Vagina (tissue), 2 donors: ENCODE measurements around the gene CDH18. TPM values are rescaled to one million over a fixed set of nuclear protein-coding genes. Genes with fewer than 3 reads are reported as not detected.

ENCODE experiments used
- DNase-seq, 2 donors: peaks; one replicate each; pipeline ENCODE4 v3.0.0-alpha.2; 2017; ENCODE audit errors: extremely low spot score in 2 of 2
- H3K27ac ChIP-seq: fragments of 200-600 bp; sonication (generic); one replicate; pipeline ENCODE4 v1.5.1; 2019
- H3K27me3 ChIP-seq: fragments of 200-600 bp; sonication (generic); one replicate; pipeline ENCODE4 v1.5.1; 2019
- H3K36me3 ChIP-seq, 2 donors: fragments of 200-600 bp; sonication (generic); one replicate each; pipeline ENCODE4 v1.5.1; 2017 to 2019
- H3K4me1 ChIP-seq: fragments of 200-600 bp; sonication (generic); one replicate; pipeline ENCODE4 v1.5.1; 2019
- H3K4me3 ChIP-seq, 2 donors: fragments of 200-600 bp; sonication (generic); 1 replicate in 1 of 2; 2 replicates in 1 of 2; pipeline ENCODE4 v1.5.1; 2016 to 2019
- H3K9me3 ChIP-seq: fragments of 200-600 bp; sonication (generic); one replicate; pipeline ENCODE4 v1.5.1; 2019
- CTCF ChIP-seq, 3 experiments: fragments of 450-650 bp in 2 of 3; fragments of 200-600 bp in 1 of 3; sonication (generic) in 1 of 3; IDR thresholded peaks; one replicate each; pipeline ENCODE4 v1.5.1; 2017 to 2019; ENCODE audit warnings: antibody characterized with exemption in 3 of 3, mild to moderate bottlenecking in 2 of 3, moderate library complexity in 2 of 3
- POLR2A ChIP-seq, 2 donors: fragments of 450-650 bp; IDR thresholded peaks; one replicate each; pipeline ENCODE4 v1.6.1; 2017; ENCODE audit warnings: antibody characterized with exemption in 2 of 2, mild to moderate bottlenecking in 2 of 2, moderate library complexity in 2 of 2
- POLR2AphosphoS5 ChIP-seq, 2 donors: sonication (generic); formaldehyde crosslinking; IDR thresholded peaks; one replicate each; pipeline ENCODE4 v1.9.0; 2017; ENCODE audit warnings: antibody characterized with exemption in 2 of 2, mild to moderate bottlenecking in 2 of 2, low read depth in 1 of 2; ENCODE audit not compliant: insufficient read depth in 1 of 2
- intact Hi-C: fragments of 100-400 bp; cut with DNase I; formaldehyde crosslinking; loops from one replicate; pipeline ENCODE4 v1.15.1; 2023
- total RNA-seq: library from RNA; depleted of rRNA; stranded (reverse); fragments of >200 nt; gene quantifications from one replicate; pipeline ENCODE4 v1.2.3, GENCODE V29; 2016

CDH18 gene
- total RNA-seq, 1 donor from 2014 or later, result not detected

GRCh38 chr5:19891658-19892057, 96.3 kb downstream of the CDH18 start:
- Histone ChIP-seq H3K27ac (no peak overlapping the region), H3K9me3 (no peaks in the 10 kb centered on the region), H3K27me3 (no peaks in the 10 kb centered on the region), H3K4me3 (no peak overlapping the region), H3K36me3 (no peaks in the 10 kb centered on the region), H3K4me1 (no peaks in the 10 kb centered on the region)
- intact Hi-C loops, result no loop called here
- TF ChIP-seq POLR2AphosphoS5 (IDR thresholded peaks at IDR 0.05; ENCODE audit: insufficient read depth in 1 of 2, low read depth in 1 of 2), result no peak
- no peak for TF ChIP-seq POLR2A (IDR thresholded peaks at IDR 0.05)
- no peak for DNase-seq

GRCh38 chr5:19886123-19886917, 101.7 kb downstream of the CDH18 start:
- H3K27ac ChIP-seq, result no peak overlapping the region
- no peaks in the 10 kb centered on the region for H3K27me3 ChIP-seq
- no peaks in the 10 kb centered on the region for H3K9me3 ChIP-seq
- no peak overlapping the region for H3K4me3 ChIP-seq
- intact Hi-C loops, result no loop called here
- no peaks in the 10 kb centered on the region for H3K36me3 ChIP-seq
- TF ChIP-seq POLR2AphosphoS5 (IDR thresholded peaks at IDR 0.05; ENCODE audit: insufficient read depth in 1 of 2, low read depth in 1 of 2) (peak in 1 of 2 donors; percentile 42), POLR2A (IDR thresholded peaks at IDR 0.05) (no peak)
- no peak for DNase-seq
- H3K4me1 ChIP-seq, result no peaks in the 10 kb centered on the region

GRCh38 chr5:19885040-19885824, 102.8 kb downstream of the CDH18 start:
- no peak overlapping the region for H3K4me3 ChIP-seq
- no peaks in the 10 kb centered on the region for H3K9me3 ChIP-seq
- TF ChIP-seq POLR2A (IDR thresholded peaks at IDR 0.05) (no peak), POLR2AphosphoS5 (IDR thresholded peaks at IDR 0.05; ENCODE audit: insufficient read depth in 1 of 2, low read depth in 1 of 2) (no peak)
- no peaks in the 10 kb centered on the region for H3K36me3 ChIP-seq
- no peak for DNase-seq
- no peak overlapping the region for H3K27ac ChIP-seq
- no peaks in the 10 kb centered on the region for H3K4me1 ChIP-seq
- H3K27me3 ChIP-seq, result no peaks in the 10 kb centered on the region
- intact Hi-C loops, result no loop called here

- no peaks in the 10 kb centered on the region for H3K4me1 ChIP-seq
- no peaks in the 10 kb centered on the region for H3K27me3 ChIP-seq
- intact Hi-C loops, result no loop called here
- H3K36me3 ChIP-seq, result no peaks in the 10 kb centered on the region
- H3K27ac ChIP-seq, result no peak overlapping the region
- no peak for DNase-seq
- no peaks in the 10 kb centered on the region for H3K9me3 ChIP-seq
- H3K4me3 ChIP-seq, result no peak overlapping the region
- TF ChIP-seq POLR2AphosphoS5 (IDR thresholded peaks at IDR 0.05; ENCODE audit: insufficient read depth in 1 of 2, low read depth in 1 of 2) (no peak), CTCF (IDR thresholded peaks at IDR 0.05) (no peak), POLR2A (IDR thresholded peaks at IDR 0.05) (no peak)
These were observed 107.1 kb downstream of the CDH18 start for GRCh38 chr5:19880859-19881436.

- DNase-seq, result no peak
- TF ChIP-seq CTCF (IDR thresholded peaks at IDR 0.05), result no peak
- no peak for TF ChIP-seq POLR2AphosphoS5 (IDR thresholded peaks at IDR 0.05; ENCODE audit: insufficient read depth in 1 of 2, low read depth in 1 of 2)
- TF ChIP-seq POLR2A (IDR thresholded peaks at IDR 0.05), result no peak
- Histone ChIP-seq H3K9me3 (no peaks in the 10 kb centered on the region), H3K36me3 (no peaks in the 10 kb centered on the region), H3K4me1 (no peaks in the 10 kb centered on the region), H3K27me3 (no peaks in the 10 kb centered on the region), H3K27ac (no peak overlapping the region), H3K4me3 (no peak overlapping the region)
- intact Hi-C loops, result no loop called here
These were observed 107.5 kb downstream of the CDH18 start for GRCh38 chr5:19880458-19880857.

GRCh38 chr5:19874811-19875210, 113.2 kb downstream of the CDH18 start:
- no peak overlapping the region for H3K4me3 ChIP-seq
- TF ChIP-seq POLR2AphosphoS5 (IDR thresholded peaks at IDR 0.05; ENCODE audit: insufficient read depth in 1 of 2, low read depth in 1 of 2) (no peak), CTCF (IDR thresholded peaks at IDR 0.05) (no peak), POLR2A (IDR thresholded peaks at IDR 0.05) (no peak)
- no peak overlapping the region for H3K27ac ChIP-seq
- intact Hi-C loops, result no loop called here
- H3K4me1 ChIP-seq, result no peaks in the 10 kb centered on the region
- no peaks in the 10 kb centered on the region for H3K27me3 ChIP-seq
- no peak for DNase-seq
- H3K36me3 ChIP-seq, result no peaks in the 10 kb centered on the region
- no peaks in the 10 kb centered on the region for H3K9me3 ChIP-seq
